ENCODE results near the gene MRPL37.

GRCh38 chr1:54254055-54254454, 54.1 kb downstream of the MRPL37 start:
- TF ChIP-seq MXI1 (IDR thresholded peaks at IDR 0.05; ENCODE audit: borderline replicate concordance, low read depth, low read length) (no peak), CTCF (conservative IDR thresholded peaks at IDR 0.05; ENCODE audit: low read depth, low read length) (no peak), BHLHE40 (IDR thresholded peaks at IDR 0.05; ENCODE audit: low read depth, low read length) (no peak), POLR2A (IDR thresholded peaks at IDR 0.05; ENCODE audit: low read depth, low read length) (no peak)

Measured in IMR-90 (cell line).